H1 (cell line): Measurements from ENCODE around the gene INPP5F. TPM values are rescaled to one million over a fixed set of nuclear protein-coding genes. Genes with fewer than 3 reads are reported as not detected.
A peak's percentile ranks its signal among the peaks of the same experiment; 100 is the strongest.

Experiments
- CTCF ChIA-PET: fragments of 300-600 bp; sonication (Branson Sonifier 250); formaldehyde crosslinking; loops from one replicate; lab custom pipeline; 2021; ENCODE audit not compliant: partially characterized antibody; lab: Charles Lee
- POLR2A ChIA-PET: fragments of 300-600 bp; sonication (Branson Sonifier 250); formaldehyde crosslinking; loops from one replicate; lab custom pipeline; 2021; ENCODE audit warnings: inconsistent platforms; ENCODE audit not compliant: partially characterized antibody; lab: Charles Lee
- DNase-seq, 2 experiments: peaks; one replicate each; pipeline versions ENCODE4 v3.0.0 to v3.0.0-alpha.2; 2010 to 2022; ENCODE audit warnings: low spot score in 2 of 2, low read depth in 1 of 2, mixed read lengths in 1 of 2
- FAIRE-seq: peaks from 2 replicates; lab custom pipeline; 2011; peaks lifted over from hg19 to GRCh38; lab: Jason Lieb, UNC
- H2AFZ ChIP-seq: 2 replicates; pipeline ENCODE4 v1.8.1; 2012; ENCODE audit warnings: low read length, inconsistent platforms
- H2AK5ac ChIP-seq: 2 replicates; pipeline ENCODE4 v1.6.1; 2013; ENCODE audit warnings: low read depth, low read length
- H2BK120ac ChIP-seq: replicated peaks from 2 replicates; pipeline ENCODE3; 2013; ENCODE audit warnings: low read depth, low read length, inconsistent platforms
- H2BK12ac ChIP-seq: 2 replicates; pipeline ENCODE4 v1.6.1; 2013; ENCODE audit warnings: low read depth, low read length
- H2BK15ac ChIP-seq: 2 replicates; pipeline ENCODE4 v1.6.1; 2013; ENCODE audit warnings: low read length
- H2BK20ac ChIP-seq: 2 replicates; pipeline ENCODE4 v1.6.1; 2013; ENCODE audit warnings: low read length
- H2BK5ac ChIP-seq: 2 replicates; pipeline ENCODE4 v1.6.1; 2013; ENCODE audit warnings: low read depth, low read length
- H3K14ac ChIP-seq: 2 replicates; pipeline ENCODE4 v1.6.1; 2013; ENCODE audit warnings: inconsistent platforms; ENCODE audit not compliant: insufficient read length
- H3K18ac ChIP-seq: 2 replicates; pipeline ENCODE4 v1.6.1; 2013; ENCODE audit warnings: low read length; ENCODE audit errors: extremely low read depth
- H3K23ac ChIP-seq: 2 replicates; pipeline ENCODE4 v1.6.1; 2013; ENCODE audit warnings: inconsistent platforms; ENCODE audit not compliant: insufficient read length
- H3K23me2 ChIP-seq: 2 replicates; pipeline ENCODE4 v1.6.1; 2013; ENCODE audit warnings: low read depth, low read length
- H3K27ac ChIP-seq: 2 replicates; pipeline ENCODE4 v1.6.1; 2011; ENCODE audit warnings: low read depth, low read length, inconsistent platforms
- H3K27me3 ChIP-seq, 4 experiments: replicated peaks in 1 of 4; 1 replicate in 1 of 4; 2 replicates in 3 of 4; pipeline versions ENCODE4 v1.6.1 to v1.8.1; 2011 to 2013; ENCODE audit warnings: low read length in 3 of 4, mild to moderate bottlenecking in 3 of 4, inconsistent platforms in 2 of 4, mixed read lengths in 2 of 4, moderate library complexity in 1 of 4; ENCODE audit not compliant: control insufficient read depth in 3 of 4, insufficient read depth in 3 of 4; ENCODE audit errors: extremely low read depth in 1 of 4
- H3K36me3 ChIP-seq, 4 experiments: 2 replicates each; pipeline versions ENCODE4 v1.6.1 to v1.8.1; 2011 to 2013; ENCODE audit warnings: mild to moderate bottlenecking in 4 of 4, low read length in 3 of 4, moderate library complexity in 2 of 4, control low read depth in 1 of 4, inconsistent platforms in 1 of 4; ENCODE audit not compliant: insufficient read depth in 4 of 4, control insufficient read depth in 2 of 4
- H3K4ac ChIP-seq: replicated peaks from 2 replicates; pipeline ENCODE3; 2013; ENCODE audit warnings: low read length, low read depth, mixed read lengths, inconsistent platforms; ENCODE audit not compliant: insufficient read length
- H3K4me1 ChIP-seq, 4 experiments: replicated peaks in 1 of 4; 1 replicate in 1 of 4; 2 replicates in 3 of 4; pipeline versions ENCODE4 v1.6.1 to v1.8.1; 2011 to 2013; ENCODE audit warnings: low read length in 3 of 4, inconsistent platforms in 2 of 4, mixed read lengths in 1 of 4; ENCODE audit not compliant: insufficient read depth in 4 of 4, control insufficient read depth in 3 of 4
- H3K4me2 ChIP-seq, 2 experiments: 2 replicates each; pipeline versions ENCODE4 v1.6.1 to v1.8.1; 2011 to 2013; ENCODE audit warnings: low read depth in 2 of 2, low read length in 2 of 2, control low read depth in 1 of 2, inconsistent platforms in 1 of 2, mild to moderate bottlenecking in 1 of 2; ENCODE audit not compliant: insufficient read depth in 1 of 2
- H3K4me3 ChIP-seq, 4 experiments: fragments of 200-600, 300-600 bp in 1 of 4; sonication (generic), shearing (Covaris generic), sonication (Bioruptor Twin) in 1 of 4; 2 replicates each; pipeline versions ENCODE4 v1.5.1 to v1.8.1; 2011 to 2016; ENCODE audit warnings: low read length in 4 of 4, low read depth in 3 of 4, control low read depth in 2 of 4, inconsistent platforms in 2 of 4, mild to moderate bottlenecking in 2 of 4, mixed read lengths in 1 of 4, moderate library complexity in 1 of 4; ENCODE audit not compliant: insufficient read depth in 2 of 4; ENCODE audit errors: extremely low read depth in 1 of 4
- H3K56ac ChIP-seq: replicated peaks from 2 replicates; pipeline ENCODE3; 2013; ENCODE audit warnings: low read depth, mild to moderate bottlenecking, mixed read lengths, low read length, inconsistent platforms; ENCODE audit not compliant: insufficient read length
- H3K79me1 ChIP-seq: 2 replicates; pipeline ENCODE4 v1.6.1; 2013; ENCODE audit warnings: low read depth, low read length, control low read depth
- H3K79me2 ChIP-seq, 2 experiments: 2 replicates each; pipeline versions ENCODE4 v1.6.1 to v1.8.1; 2012 to 2013; ENCODE audit warnings: low read length in 2 of 2, mild to moderate bottlenecking in 2 of 2, inconsistent platforms in 1 of 2; ENCODE audit not compliant: insufficient read depth in 2 of 2, control insufficient read depth in 1 of 2
- H3K9ac ChIP-seq, 4 experiments: replicated peaks in 1 of 4; 1 replicate in 1 of 4; 2 replicates in 3 of 4; pipeline versions ENCODE4 v1.6.1 to v1.8.1; 2011 to 2013; ENCODE audit warnings: low read depth in 3 of 4, low read length in 3 of 4, control low read depth in 2 of 4, mild to moderate bottlenecking in 2 of 4, moderate library complexity in 2 of 4, inconsistent platforms in 1 of 4; ENCODE audit errors: extremely low read depth in 1 of 4
- H3K9me3 ChIP-seq, 2 experiments: 2 replicates each; pipeline versions ENCODE4 v1.6.1 to v1.8.1; 2012 to 2013; ENCODE audit warnings: mild to moderate bottlenecking in 2 of 2, moderate library complexity in 2 of 2, control low read depth in 1 of 2, inconsistent platforms in 1 of 2, low read depth in 1 of 2, low read length in 1 of 2, mixed read lengths in 1 of 2; ENCODE audit not compliant: insufficient read depth in 2 of 2
- H4K20me1 ChIP-seq, 2 experiments: replicated peaks in 1 of 2; 2 replicates each; pipeline versions ENCODE3 to v1.8.1; 2011 to 2013; ENCODE audit warnings: inconsistent platforms in 2 of 2, low read length in 2 of 2, mild to moderate bottlenecking in 1 of 2; ENCODE audit not compliant: insufficient read depth in 2 of 2, control insufficient read depth in 1 of 2
- H4K5ac ChIP-seq: 2 replicates; pipeline ENCODE4 v1.6.1; 2013; ENCODE audit warnings: low read length, low read depth, mixed read lengths, inconsistent platforms; ENCODE audit not compliant: insufficient read length
- H4K8ac ChIP-seq: 2 replicates; pipeline ENCODE4 v1.8.0; 2013; ENCODE audit warnings: mild to moderate bottlenecking, moderate library complexity, low read length, inconsistent platforms; ENCODE audit not compliant: insufficient read depth; ENCODE audit errors: extremely low read depth
- H4K91ac ChIP-seq: replicated peaks from 2 replicates; pipeline ENCODE3; 2013; ENCODE audit warnings: low read length, mixed read lengths, inconsistent platforms; ENCODE audit not compliant: insufficient read length
- EGR1 ChIP-seq: IDR thresholded peaks from 2 replicates; pipeline ENCODE4 v1.6.1; 2011; ENCODE audit warnings: low read depth, low read length, borderline replicate concordance
- JUND ChIP-seq: IDR thresholded peaks from 2 replicates; pipeline ENCODE4 v1.6.1; 2011; ENCODE audit warnings: mild to moderate bottlenecking, improper control_type of control experiment, low read length
- MAFK ChIP-seq: IDR thresholded peaks from 2 replicates; pipeline ENCODE4 v1.6.1; 2012; ENCODE audit warnings: low read depth, mild to moderate bottlenecking, improper control_type of control experiment, low read length
- YY1 ChIP-seq: IDR thresholded peaks from 2 replicates; pipeline ENCODE4 v1.6.1; 2011; ENCODE audit warnings: low read depth, mild to moderate bottlenecking, low read length
- WGBS, 2 experiments: shearing (Covaris generic) in 1 of 2; methylation state at CpG; one replicate each; pipeline versions ENCODE4 v1.1.6 to v1.1.7; 2013 to 2015; ENCODE audit warnings: low lambda C conversion rate in 2 of 2, mixed read lengths in 2 of 2, inconsistent platforms in 1 of 2, low coverage in 1 of 2, missing lambda C conversion rate in 1 of 2; ENCODE audit not compliant: insufficient replicate concordance in 2 of 2, insufficient coverage in 1 of 2, insufficient read length in 1 of 2; ENCODE audit errors: extremely low coverage in 1 of 2, missing lambda C conversion rate in 1 of 2; 5-methylcytosine and 5-hydroxymethylcytosine counted together
- polyA plus RNA-seq, 7 experiments: library from polyadenylated mRNA; depleted of rRNA in 3 of 7; stranded (reverse) in 5 of 7; unstranded in 2 of 7; fragments of >200 nt in 5 of 7; fragments of 200-250 nt in 2 of 7; gene quantifications; 1 replicate in 5 of 7; 2 replicates in 1 of 7; 4 replicates in 1 of 7; pipeline versions ENCODE4 v1.2.1 to v1.2.3, GENCODE V29; 2011 to 2013; ENCODE audit warnings: missing spikeins in 2 of 7, mixed read lengths in 2 of 7
- total RNA-seq: library from RNA; stranded (reverse); fragmentation: NEBNext Ultra II Directional; extraction: Animal tissue kit (Norgen Biotek cat#: 25700); gene quantifications from 2 replicates; pipeline ENCODE4 v1.2.1, GENCODE V29; 2021

Gene INPP5F
- total and polyA plus RNA-seq, 2 of the 8 experiments (the other 6 are each of a cell fraction or from before 2014, with no cell fraction given), result 50.1 to 101 TPM

DNA sequence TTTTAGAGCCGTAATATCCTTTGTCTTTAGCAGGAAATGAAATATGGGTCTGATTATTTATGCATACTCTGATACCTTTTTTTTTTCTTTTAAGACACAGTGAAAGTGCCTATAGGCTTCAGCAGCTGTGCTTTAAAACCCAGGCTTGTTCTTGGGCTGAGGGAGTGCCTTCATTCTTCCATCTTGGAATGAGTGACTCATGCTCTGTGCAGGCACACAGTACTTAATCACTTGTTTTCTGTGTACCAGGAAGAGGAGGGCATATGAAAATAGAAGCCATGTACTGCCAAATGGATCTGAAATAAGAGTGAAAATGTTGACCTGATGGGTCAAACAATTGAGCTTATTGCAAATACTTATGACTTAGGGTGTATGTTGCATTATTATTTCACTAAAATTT lies 12.0 kb downstream of the INPP5F start:
- FAIRE-seq (no peak), DNase-seq (no peak)
- no peak overlapping the region for H4K5ac ChIP-seq
- no peak overlapping the region for H3K4me2 ChIP-seq
- H3K23me2 ChIP-seq, result no peaks in the 10 kb centered on the region
- WGBS, 2 experiments, result 90% methylated on average over 1 of the region's 1 CpG; no CpG with 5 or more reads in 1 of the 2 experiments
- POLR2A ChIA-PET, result interaction anchor here (0.9 to 1.8 kb wide), 3 partner anchors 12 to 82 kb away, joined by 5 to 6 read pairs (median 6); partner anchors contain the start of gene INPP5F
- H2BK5ac ChIP-seq, result no peak overlapping the region
- no peak overlapping the region for H3K27ac ChIP-seq
- H3K14ac ChIP-seq, result no peak overlapping the region
- H3K36me3 ChIP-seq, result no peaks in the 10 kb centered on the region
- H2BK12ac ChIP-seq, result no peak overlapping the region
- H3K9me3 ChIP-seq, result no peaks in the 10 kb centered on the region
- H3K79me1 ChIP-seq, result no peaks in the 10 kb centered on the region
- H3K9ac ChIP-seq, result no peak overlapping the region
- H2BK120ac ChIP-seq, result no peak overlapping the region
- H3K56ac ChIP-seq, result no peak overlapping the region
- H3K4me1 ChIP-seq, result peaks cover 0 to 15% (median 6%) of the 10 kb centered on the region in 4 experiments; a peak in 3 of 7 replicates
- H3K4me3 ChIP-seq, result no peak overlapping the region
- TF ChIP-seq EGR1 (no peak), JUND (peak; percentile 88), YY1 (peak; percentile 49; the same call in 1 of the 2 replicates), MAFK (no peak)
- H4K8ac ChIP-seq, result no peak overlapping the region
- H4K20me1 ChIP-seq, result no peaks in the 10 kb centered on the region
- H2BK20ac ChIP-seq, result no peak overlapping the region
- peaks cover 0 to 57% of the 10 kb centered on the region in 2 experiments; a peak in 2 of 4 replicates for H3K79me2 ChIP-seq
- no peak overlapping the region for H2AFZ ChIP-seq
- no peak overlapping the region for H3K4ac ChIP-seq
- no peak overlapping the region for H2AK5ac ChIP-seq
- H2BK15ac ChIP-seq, result no peak overlapping the region
- H4K91ac ChIP-seq, result no peak overlapping the region
- no peak overlapping the region for H3K23ac ChIP-seq
- no peaks in the 10 kb centered on the region for H3K27me3 ChIP-seq
- CTCF ChIA-PET, result interaction anchor here (0.7 to 5.7 kb wide), 8 partner anchors 11 to 130 kb away, joined by 3 to 30 read pairs (median 5); no protein-coding TSS in a partner anchor
- no peak overlapping the region for H3K18ac ChIP-seq
